ENCODE results near the gene NIT1. TPM values are rescaled to one million over a fixed set of nuclear protein-coding genes. Genes with fewer than 3 reads are reported as not detected.

NIT1 gene
- 46.7 and 48.2 TPM in 2 replicates for total RNA-seq

- Mint-ChIP-seq H3K9me3 (no peaks in the 10 kb centered on the region), H3K27ac (peak within 1 kb of the TSS; percentile 92), H3K4me1 (peaks cover 61% of the 10 kb centered on the region), H3K36me3 (ENCODE audit: low read depth) (peaks cover 63% of the 10 kb centered on the region), H3K4me3 (peak within 1 kb of the TSS; percentile 98), H3K27me3 (no peaks in the 10 kb centered on the region)
- DNase-seq, result peak; percentile 97
- intact Hi-C loops (cut with micrococcal nuclease), result loop anchor here (1.0 to 5.0 kb wide), 3 partner anchors 34 to 72 kb away; partner anchors contain the start of gene UFC1
These were observed at the start of gene NIT1, which contains the start of gene PFDN2 for GRCh38 chr1:161117759-161118581. Gene NIT1 (plus strand): TSS chr1:161118105. CDS start chr1:161118177, 72 bp downstream. Gene PFDN2 (minus strand): TSS chr1:161118037. CDS start chr1:161118026, 11 bp downstream.

- Mint-ChIP-seq H3K4me3 (peak overlapping the region; percentile 99), H3K27ac (peak overlapping the region; percentile 97), H3K27me3 (no peaks in the 10 kb centered on the region), H3K36me3 (ENCODE audit: low read depth) (peaks cover 29% of the 10 kb centered on the region), H3K9me3 (no peaks in the 10 kb centered on the region), H3K4me1 (peaks cover 59% of the 10 kb centered on the region)
- peak; percentile 96 for DNase-seq
- intact Hi-C loops (cut with micrococcal nuclease), result loop anchor here (1.0 to 5.0 kb wide), 5 partner anchors 22 to 85 kb away; partner anchors contain the start of genes DEDD and UFC1
These were observed 49.3 kb upstream of the NIT1 start for GRCh38 chr1:161068306-161069234.

GRCh38 chr1:161069241-161069640 is 48.7 kb upstream of the NIT1 start:
- peak overlapping the region; percentile 97 for H3K27ac Mint-ChIP-seq
- intact Hi-C loops (cut with micrococcal nuclease), result loop anchor here (5.0 kb wide), 1 partner anchor 63 kb away; the partner anchor contains the start of gene DEDD
- H3K36me3 Mint-ChIP-seq (ENCODE audit: low read depth), result peaks cover 26% of the 10 kb centered on the region
- H3K27me3 Mint-ChIP-seq, result no peaks in the 10 kb centered on the region
- H3K4me3 Mint-ChIP-seq, result peak overlapping the region; percentile 99
- peaks cover 54% of the 10 kb centered on the region for H3K4me1 Mint-ChIP-seq
- DNase-seq, result peak; percentile 79
- H3K9me3 Mint-ChIP-seq, result no peaks in the 10 kb centered on the region

- Mint-ChIP-seq H3K4me1 (peaks cover 51% of the 10 kb centered on the region), H3K27me3 (no peaks in the 10 kb centered on the region), H3K36me3 (ENCODE audit: low read depth) (peaks cover 21% of the 10 kb centered on the region), H3K27ac (peak within 1 kb of the TSS; percentile 97), H3K9me3 (no peaks in the 10 kb centered on the region), H3K4me3 (peak within 1 kb of the TSS; percentile 99)
- peak; percentile 96 for DNase-seq
- intact Hi-C loops (cut with micrococcal nuclease), result loop anchor here (1.0 to 5.0 kb wide), 2 partner anchors 22 to 62 kb away; partner anchors contain the start of gene DEDD
These were observed 48.1 kb upstream of the NIT1 start, which contains the start of gene ARHGAP30 for GRCh38 chr1:161069731-161070270. Gene ARHGAP30 (minus strand): TSS chr1:161069891. CDS start chr1:161069624, 267 bp downstream.

- no peaks in the 10 kb centered on the region for H3K27me3 Mint-ChIP-seq
These were observed 47.1 kb upstream of the NIT1 start for GRCh38 chr1:161070761-161071160.

GRCh38 chr1:161071886-161072371 is 46.0 kb upstream of the NIT1 start:
- Mint-ChIP-seq H3K27ac (peak overlapping the region; percentile 69), H3K9me3 (no peaks in the 10 kb centered on the region), H3K4me3 (no peak overlapping the region), H3K4me1 (peaks cover 47% of the 10 kb centered on the region), H3K36me3 (ENCODE audit: low read depth) (peaks cover 15% of the 10 kb centered on the region), H3K27me3 (no peaks in the 10 kb centered on the region)
- intact Hi-C loops (cut with micrococcal nuclease), result loop anchor here (1.0 kb wide), 1 partner anchor 25 kb away; no protein-coding TSS in a partner anchor
- peak; percentile 86 for DNase-seq

More at GRCh38 chr1:161070761-161071160, 47.1 kb upstream of the NIT1 start:
- peaks cover 53% of the 10 kb centered on the region for H3K4me1 Mint-ChIP-seq
- DNase-seq, result no peak
- H3K36me3 Mint-ChIP-seq (ENCODE audit: low read depth), result peaks cover 21% of the 10 kb centered on the region
- H3K9me3 Mint-ChIP-seq, result no peaks in the 10 kb centered on the region
- H3K4me3 Mint-ChIP-seq, result peak overlapping the region; percentile 47
- intact Hi-C loops (cut with micrococcal nuclease), result loop anchor here (1.0 kb wide), 1 partner anchor 22 kb away; no protein-coding TSS in a partner anchor
- peak overlapping the region; percentile 81 for H3K27ac Mint-ChIP-seq

GRCh38 chr1:161072751-161073449 is 45.0 kb upstream of the NIT1 start:
- Mint-ChIP-seq H3K36me3 (ENCODE audit: low read depth) (peaks cover 10% of the 10 kb centered on the region), H3K4me1 (peaks cover 39% of the 10 kb centered on the region), H3K9me3 (no peaks in the 10 kb centered on the region), H3K4me3 (no peak overlapping the region), H3K27me3 (no peaks in the 10 kb centered on the region), H3K27ac (peak overlapping the region; percentile 63)
- intact Hi-C loops (cut with micrococcal nuclease), result loop anchor here (1.0 kb wide), 1 partner anchor 24 kb away; no protein-coding TSS in a partner anchor
- no peak for DNase-seq

GRCh38 chr1:161073474-161074121 is 44.3 kb upstream of the NIT1 start:
- peaks cover 4% of the 10 kb centered on the region for H3K36me3 Mint-ChIP-seq (ENCODE audit: low read depth)

GRCh38 chr1:161074676-161075368 is 43.1 kb upstream of the NIT1 start:
- intact Hi-C loops (cut with micrococcal nuclease), result no loop called here
- Mint-ChIP-seq H3K4me3 (no peak overlapping the region), H3K9me3 (no peaks in the 10 kb centered on the region), H3K27me3 (no peaks in the 10 kb centered on the region), H3K36me3 (ENCODE audit: low read depth) (no peaks in the 10 kb centered on the region), H3K27ac (no peak overlapping the region), H3K4me1 (peaks cover 29% of the 10 kb centered on the region)
- no peak for DNase-seq

More at GRCh38 chr1:161073474-161074121, 44.3 kb upstream of the NIT1 start:
- intact Hi-C loops (cut with micrococcal nuclease), result no loop called here
- Mint-ChIP-seq H3K4me1 (peaks cover 35% of the 10 kb centered on the region), H3K27ac (peak overlapping the region; percentile 63), H3K4me3 (no peak overlapping the region), H3K27me3 (no peaks in the 10 kb centered on the region), H3K9me3 (no peaks in the 10 kb centered on the region)
- no peak for DNase-seq

- peaks cover 21% of the 10 kb centered on the region for H3K4me1 Mint-ChIP-seq
- DNase-seq, result no peak
- H3K36me3 Mint-ChIP-seq (ENCODE audit: low read depth), result no peaks in the 10 kb centered on the region
- H3K27me3 Mint-ChIP-seq, result no peaks in the 10 kb centered on the region
- intact Hi-C loops (cut with micrococcal nuclease), result no loop called here
- H3K4me3 Mint-ChIP-seq, result no peak overlapping the region
- no peak overlapping the region for H3K27ac Mint-ChIP-seq
- H3K9me3 Mint-ChIP-seq, result no peaks in the 10 kb centered on the region
These were observed 41.5 kb upstream of the NIT1 start for GRCh38 chr1:161076410-161076809.

GRCh38 chr1:161077426-161077825 is 40.5 kb upstream of the NIT1 start:
- Mint-ChIP-seq H3K9me3 (no peaks in the 10 kb centered on the region), H3K36me3 (ENCODE audit: low read depth) (no peaks in the 10 kb centered on the region), H3K4me3 (no peak overlapping the region)

More at GRCh38 chr1:161077426-161077825, 40.5 kb upstream of the NIT1 start:
- Mint-ChIP-seq H3K27me3 (no peaks in the 10 kb centered on the region), H3K27ac (no peak overlapping the region), H3K4me1 (peaks cover 17% of the 10 kb centered on the region)
- intact Hi-C loops (cut with micrococcal nuclease), result no loop called here
- DNase-seq, result no peak
